Measurements from ENCODE around the gene SOX3.

- no peak for TF ChIP-seq POLR2AphosphoS5 (IDR thresholded peaks at IDR 0.05; ENCODE audit: insufficient read depth in 1 of 2, low read depth in 1 of 2)
- no peak for TF ChIP-seq POLR2A (IDR thresholded peaks at IDR 0.05)
- no peak for TF ChIP-seq CTCF (IDR thresholded peaks at IDR 0.05)
Measured at GRCh38 chrX:140475025-140475424, 29.8 kb downstream of the SOX3 start.

Data from vagina (tissue), 2 donors.